Neutrophil (primary cell): ENCODE data around the gene UFD1.

ENCODE experiments used
- H3K27ac ChIP-seq: fragments of 200-600 bp; sonication (generic); 2 replicates; pipeline ENCODE4 v1.5.1; 2016; ENCODE audit warnings: mild to moderate bottlenecking, moderate library complexity
- H3K27me3 ChIP-seq: fragments of 200-600 bp; sonication (generic); 2 replicates; pipeline ENCODE4 v1.6.0; 2016; ENCODE audit warnings: mild to moderate bottlenecking
- H3K36me3 ChIP-seq: fragments of 200-600 bp; sonication (generic); 2 replicates; pipeline ENCODE4 v1.5.1; 2017
- H3K4me1 ChIP-seq, 2 experiments: fragments of 200-600 bp in 1 of 2; sonication (generic) in 1 of 2; 1 replicate in 1 of 2; 2 replicates in 1 of 2; pipeline versions ENCODE4 v1.5.1 to v1.6.1; 2013 to 2016; ENCODE audit warnings: low read depth in 1 of 2, low read length in 1 of 2, mild to moderate bottlenecking in 1 of 2, moderate library complexity in 1 of 2; ENCODE audit not compliant: control insufficient read depth in 1 of 2, insufficient read depth in 1 of 2
- H3K4me3 ChIP-seq, 2 experiments: fragments of 200-600 bp in 1 of 2; sonication (generic) in 1 of 2; 1 replicate in 1 of 2; 2 replicates in 1 of 2; pipeline ENCODE4 v1.5.1; 2013 to 2016; ENCODE audit warnings: low read depth in 1 of 2, low read length in 1 of 2, mild to moderate bottlenecking in 1 of 2, moderate library complexity in 1 of 2
- H3K9me3 ChIP-seq: fragments of 200-600 bp; sonication (generic); 2 replicates; pipeline ENCODE4 v1.5.1; 2016
- CTCF ChIP-seq: fragments of 200-600 bp; sonication (generic); IDR thresholded peaks from 2 replicates; pipeline ENCODE4 v1.5.1; 2016; ENCODE audit warnings: antibody characterized with exemption

Gene UFD1

GRCh38 chr22:19503367-19503766 lies 24.4 kb upstream of the UFD1 start:
- no peaks in the 10 kb centered on the region for H3K9me3 ChIP-seq
- no peaks in the 10 kb centered on the region for H3K4me1 ChIP-seq
- peaks cover 60% of the 10 kb centered on the region for H3K36me3 ChIP-seq
- H3K27me3 ChIP-seq = no peaks in the 10 kb centered on the region
- no peak overlapping the region for H3K4me3 ChIP-seq
- TF ChIP-seq CTCF = no peak
- no peak overlapping the region for H3K27ac ChIP-seq

GRCh38 chr22:19501897-19502447 lies 23.0 kb upstream of the UFD1 start:
- Histone ChIP-seq H3K4me1 (no peaks in the 10 kb centered on the region), H3K9me3 (no peaks in the 10 kb centered on the region), H3K27ac (no peak overlapping the region), H3K36me3 (peaks cover 60% of the 10 kb centered on the region), H3K27me3 (no peaks in the 10 kb centered on the region), H3K4me3 (no peak overlapping the region)
- TF ChIP-seq CTCF = no peak

- Histone ChIP-seq H3K36me3 (peaks cover 54% of the 10 kb centered on the region), H3K27ac (no peak overlapping the region), H3K4me1 (no peaks in the 10 kb centered on the region), H3K9me3 (no peaks in the 10 kb centered on the region), H3K27me3 (no peaks in the 10 kb centered on the region), H3K4me3 (no peak overlapping the region)
- TF ChIP-seq CTCF = no peak
Measured at GRCh38 chr22:19499880-19500242, 20.9 kb upstream of the UFD1 start.

GRCh38 chr22:19499236-19499879 lies 20.4 kb upstream of the UFD1 start:
- no peak for TF ChIP-seq CTCF
- Histone ChIP-seq H3K27me3 (no peaks in the 10 kb centered on the region), H3K36me3 (peaks cover 54% of the 10 kb centered on the region), H3K27ac (no peak overlapping the region), H3K9me3 (no peaks in the 10 kb centered on the region), H3K4me3 (no peak overlapping the region), H3K4me1 (no peaks in the 10 kb centered on the region)

- TF ChIP-seq CTCF = no peak
- peaks cover 57% of the 10 kb centered on the region for H3K36me3 ChIP-seq
Measured at GRCh38 chr22:19498866-19499190, 19.8 kb upstream of the UFD1 start.

More at GRCh38 chr22:19498866-19499190, 19.8 kb upstream of the UFD1 start:
- H3K4me1 ChIP-seq = no peaks in the 10 kb centered on the region
- no peaks in the 10 kb centered on the region for H3K9me3 ChIP-seq
- no peaks in the 10 kb centered on the region for H3K27me3 ChIP-seq
- H3K27ac ChIP-seq = no peak overlapping the region
- H3K4me3 ChIP-seq = no peak overlapping the region
